ENCODE data around the gene RRP12. TPM values are rescaled to one million over a fixed set of nuclear protein-coding genes. Genes with fewer than 3 reads are reported as not detected.

Gene RRP12
- total and polyA plus RNA-seq, 9 of the 15 experiments (the other 6 are each of a cell fraction or from before 2014, with no cell fraction given), result 4.6 to 68.2 (median 21.8) TPM

DNA sequence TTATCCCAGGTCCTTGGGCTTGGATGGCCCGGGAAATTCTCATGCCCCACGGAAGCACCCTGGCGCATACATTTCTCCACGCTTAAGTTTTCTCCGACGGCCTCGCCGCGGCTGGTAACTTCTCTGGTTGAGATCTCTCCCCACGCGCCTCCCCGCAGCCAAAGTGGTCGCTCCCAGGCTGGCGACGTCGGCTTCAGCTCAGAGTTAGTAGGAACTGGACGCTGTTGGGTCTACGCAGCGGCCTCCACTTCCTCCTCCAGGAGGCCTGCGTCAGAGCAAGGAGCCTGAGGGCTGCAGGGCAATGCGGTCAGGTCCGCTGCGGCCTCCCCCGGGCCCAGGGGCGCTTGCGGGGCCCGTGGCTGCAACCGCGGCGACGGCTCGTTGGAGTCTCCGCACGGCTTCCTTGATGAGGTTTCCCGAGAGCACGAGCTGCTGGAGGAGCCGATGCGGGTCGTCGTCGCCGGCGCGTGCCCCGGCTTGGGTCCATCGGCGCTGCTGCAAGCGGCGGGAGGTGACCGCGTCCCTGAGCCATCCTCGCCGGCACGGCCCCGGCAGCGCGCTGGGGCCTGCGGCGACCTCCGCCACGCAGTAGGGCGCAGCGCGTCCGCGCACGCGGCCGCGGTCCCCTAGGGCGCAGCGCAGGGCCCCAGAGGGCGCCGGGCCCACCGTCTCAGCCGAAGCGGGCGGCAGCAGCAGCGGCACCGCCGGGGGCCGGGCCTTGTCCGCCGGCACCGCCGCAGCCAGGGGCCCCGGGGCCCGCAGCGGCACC is 67.4 kb downstream of the RRP12 start (continued):
- TF ChIP-seq, protein P1, sequence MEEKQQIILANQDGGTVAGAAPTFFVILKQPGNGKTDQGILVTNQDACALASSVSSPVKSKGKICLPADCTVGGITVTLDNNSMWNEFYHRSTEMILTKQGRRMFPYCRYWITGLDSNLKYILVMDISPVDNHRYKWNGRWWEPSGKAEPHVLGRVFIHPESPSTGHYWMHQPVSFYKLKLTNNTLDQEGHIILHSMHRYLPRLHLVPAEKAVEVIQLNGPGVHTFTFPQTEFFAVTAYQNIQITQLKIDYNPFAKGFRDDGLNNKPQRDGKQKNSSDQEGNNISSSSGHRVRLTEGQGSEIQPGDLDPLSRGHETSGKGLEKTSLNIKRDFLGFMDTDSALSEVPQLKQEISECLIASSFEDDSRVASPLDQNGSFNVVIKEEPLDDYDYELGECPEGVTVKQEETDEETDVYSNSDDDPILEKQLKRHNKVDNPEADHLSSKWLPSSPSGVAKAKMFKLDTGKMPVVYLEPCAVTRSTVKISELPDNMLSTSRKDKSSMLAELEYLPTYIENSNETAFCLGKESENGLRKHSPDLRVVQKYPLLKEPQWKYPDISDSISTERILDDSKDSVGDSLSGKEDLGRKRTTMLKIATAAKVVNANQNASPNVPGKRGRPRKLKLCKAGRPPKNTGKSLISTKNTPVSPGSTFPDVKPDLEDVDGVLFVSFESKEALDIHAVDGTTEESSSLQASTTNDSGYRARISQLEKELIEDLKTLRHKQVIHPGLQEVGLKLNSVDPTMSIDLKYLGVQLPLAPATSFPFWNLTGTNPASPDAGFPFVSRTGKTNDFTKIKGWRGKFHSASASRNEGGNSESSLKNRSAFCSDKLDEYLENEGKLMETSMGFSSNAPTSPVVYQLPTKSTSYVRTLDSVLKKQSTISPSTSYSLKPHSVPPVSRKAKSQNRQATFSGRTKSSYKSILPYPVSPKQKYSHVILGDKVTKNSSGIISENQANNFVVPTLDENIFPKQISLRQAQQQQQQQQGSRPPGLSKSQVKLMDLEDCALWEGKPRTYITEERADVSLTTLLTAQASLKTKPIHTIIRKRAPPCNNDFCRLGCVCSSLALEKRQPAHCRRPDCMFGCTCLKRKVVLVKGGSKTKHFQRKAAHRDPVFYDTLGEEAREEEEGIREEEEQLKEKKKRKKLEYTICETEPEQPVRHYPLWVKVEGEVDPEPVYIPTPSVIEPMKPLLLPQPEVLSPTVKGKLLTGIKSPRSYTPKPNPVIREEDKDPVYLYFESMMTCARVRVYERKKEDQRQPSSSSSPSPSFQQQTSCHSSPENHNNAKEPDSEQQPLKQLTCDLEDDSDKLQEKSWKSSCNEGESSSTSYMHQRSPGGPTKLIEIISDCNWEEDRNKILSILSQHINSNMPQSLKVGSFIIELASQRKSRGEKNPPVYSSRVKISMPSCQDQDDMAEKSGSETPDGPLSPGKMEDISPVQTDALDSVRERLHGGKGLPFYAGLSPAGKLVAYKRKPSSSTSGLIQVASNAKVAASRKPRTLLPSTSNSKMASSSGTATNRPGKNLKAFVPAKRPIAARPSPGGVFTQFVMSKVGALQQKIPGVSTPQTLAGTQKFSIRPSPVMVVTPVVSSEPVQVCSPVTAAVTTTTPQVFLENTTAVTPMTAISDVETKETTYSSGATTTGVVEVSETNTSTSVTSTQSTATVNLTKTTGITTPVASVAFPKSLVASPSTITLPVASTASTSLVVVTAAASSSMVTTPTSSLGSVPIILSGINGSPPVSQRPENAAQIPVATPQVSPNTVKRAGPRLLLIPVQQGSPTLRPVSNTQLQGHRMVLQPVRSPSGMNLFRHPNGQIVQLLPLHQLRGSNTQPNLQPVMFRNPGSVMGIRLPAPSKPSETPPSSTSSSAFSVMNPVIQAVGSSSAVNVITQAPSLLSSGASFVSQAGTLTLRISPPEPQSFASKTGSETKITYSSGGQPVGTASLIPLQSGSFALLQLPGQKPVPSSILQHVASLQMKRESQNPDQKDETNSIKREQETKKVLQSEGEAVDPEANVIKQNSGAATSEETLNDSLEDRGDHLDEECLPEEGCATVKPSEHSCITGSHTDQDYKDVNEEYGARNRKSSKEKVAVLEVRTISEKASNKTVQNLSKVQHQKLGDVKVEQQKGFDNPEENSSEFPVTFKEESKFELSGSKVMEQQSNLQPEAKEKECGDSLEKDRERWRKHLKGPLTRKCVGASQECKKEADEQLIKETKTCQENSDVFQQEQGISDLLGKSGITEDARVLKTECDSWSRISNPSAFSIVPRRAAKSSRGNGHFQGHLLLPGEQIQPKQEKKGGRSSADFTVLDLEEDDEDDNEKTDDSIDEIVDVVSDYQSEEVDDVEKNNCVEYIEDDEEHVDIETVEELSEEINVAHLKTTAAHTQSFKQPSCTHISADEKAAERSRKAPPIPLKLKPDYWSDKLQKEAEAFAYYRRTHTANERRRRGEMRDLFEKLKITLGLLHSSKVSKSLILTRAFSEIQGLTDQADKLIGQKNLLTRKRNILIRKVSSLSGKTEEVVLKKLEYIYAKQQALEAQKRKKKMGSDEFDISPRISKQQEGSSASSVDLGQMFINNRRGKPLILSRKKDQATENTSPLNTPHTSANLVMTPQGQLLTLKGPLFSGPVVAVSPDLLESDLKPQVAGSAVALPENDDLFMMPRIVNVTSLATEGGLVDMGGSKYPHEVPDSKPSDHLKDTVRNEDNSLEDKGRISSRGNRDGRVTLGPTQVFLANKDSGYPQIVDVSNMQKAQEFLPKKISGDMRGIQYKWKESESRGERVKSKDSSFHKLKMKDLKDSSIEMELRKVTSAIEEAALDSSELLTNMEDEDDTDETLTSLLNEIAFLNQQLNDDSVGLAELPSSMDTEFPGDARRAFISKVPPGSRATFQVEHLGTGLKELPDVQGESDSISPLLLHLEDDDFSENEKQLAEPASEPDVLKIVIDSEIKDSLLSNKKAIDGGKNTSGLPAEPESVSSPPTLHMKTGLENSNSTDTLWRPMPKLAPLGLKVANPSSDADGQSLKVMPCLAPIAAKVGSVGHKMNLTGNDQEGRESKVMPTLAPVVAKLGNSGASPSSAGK (IDR thresholded peaks at IDR 0.05), result peak; percentile 45
- TF ChIP-seq FOXK2 (conservative IDR thresholded peaks at IDR 0.05 in 1 of 2, IDR thresholded peaks at IDR 0.05 in 1 of 2; ENCODE audit: low read depth in 2 of 2) (peak in 1 of 2 experiments; percentile 47; a peak in 1 of 4 replicates), MYC (IDR thresholded peaks at IDR 0.05; ENCODE audit: low read depth, low read length) (peak; percentile 52; the same call in 1 of the 2 replicates), MYC (CRISPR knock-in tag; IDR thresholded peaks at IDR 0.05; ENCODE audit: borderline replicate concordance, low read depth) (no peak), ZFX (CRISPR knock-in tag; IDR thresholded peaks at IDR 0.05) (peak; percentile 85), FIP1L1 (IDR thresholded peaks at IDR 0.05; ENCODE audit: low read depth, low read length, poor library complexity, severe bottlenecking) (peak; percentile 35), NRF1 (conservative IDR thresholded peaks at IDR 0.05 in 1 of 2, IDR thresholded peaks at IDR 0.05 in 1 of 2) (peak in 1 of 2 experiments; percentile 35; a peak in 1 of 4 replicates), NFXL1 (CRISPR knock-in tag; IDR thresholded peaks at IDR 0.05) (no peak)
- TF ChIP-seq, protein P2, sequence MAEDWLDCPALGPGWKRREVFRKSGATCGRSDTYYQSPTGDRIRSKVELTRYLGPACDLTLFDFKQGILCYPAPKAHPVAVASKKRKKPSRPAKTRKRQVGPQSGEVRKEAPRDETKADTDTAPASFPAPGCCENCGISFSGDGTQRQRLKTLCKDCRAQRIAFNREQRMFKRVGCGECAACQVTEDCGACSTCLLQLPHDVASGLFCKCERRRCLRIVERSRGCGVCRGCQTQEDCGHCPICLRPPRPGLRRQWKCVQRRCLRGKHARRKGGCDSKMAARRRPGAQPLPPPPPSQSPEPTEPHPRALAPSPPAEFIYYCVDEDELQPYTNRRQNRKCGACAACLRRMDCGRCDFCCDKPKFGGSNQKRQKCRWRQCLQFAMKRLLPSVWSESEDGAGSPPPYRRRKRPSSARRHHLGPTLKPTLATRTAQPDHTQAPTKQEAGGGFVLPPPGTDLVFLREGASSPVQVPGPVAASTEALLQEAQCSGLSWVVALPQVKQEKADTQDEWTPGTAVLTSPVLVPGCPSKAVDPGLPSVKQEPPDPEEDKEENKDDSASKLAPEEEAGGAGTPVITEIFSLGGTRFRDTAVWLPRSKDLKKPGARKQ (CRISPR knock-in tag; IDR thresholded peaks at IDR 0.05), result no peak
- TF ChIP-seq, protein P3, sequence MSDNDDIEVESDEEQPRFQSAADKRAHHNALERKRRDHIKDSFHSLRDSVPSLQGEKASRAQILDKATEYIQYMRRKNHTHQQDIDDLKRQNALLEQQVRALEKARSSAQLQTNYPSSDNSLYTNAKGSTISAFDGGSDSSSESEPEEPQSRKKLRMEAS (CRISPR knock-in tag; IDR thresholded peaks at IDR 0.05), result peak; percentile 72

Data from K562 (cell line).